Measurements from ENCODE around the gene ENPP6.
"Not testable (repeated sequence)": the region's sequence is repeated elsewhere in the genome, so short reads cannot be mapped to it uniquely, and the experiment has no call there.

ENPP6 gene

GRCh38 chr4:184142121-184143000 is 75.3 kb downstream of the ENPP6 start:
- Histone ChIP-seq H3K27ac (ENCODE audit: poor library complexity, severe bottlenecking) (no peak overlapping the region), H3K27me3 (ENCODE audit: insufficient read depth, poor library complexity, severe bottlenecking) (no peaks in the 10 kb centered on the region), H3K4me3 (ENCODE audit: severe bottlenecking) (no peak overlapping the region), H3K36me3 (ENCODE audit: low read depth) (no peaks in the 10 kb centered on the region), H3K4me1 (ENCODE audit: insufficient read depth, poor library complexity, severe bottlenecking) (no peaks in the 10 kb centered on the region), H3K9me3 (ENCODE audit: severe bottlenecking) (no peaks in the 10 kb centered on the region)
- TF ChIP-seq CTCF (IDR thresholded peaks at IDR 0.05; ENCODE audit: poor library complexity, severe bottlenecking), result no peak
- DNase-seq (ENCODE audit: low spot score), result no peak
- no peak for ATAC-seq (ENCODE audit: low read depth)

GRCh38 chr4:184140901-184141300 is 76.8 kb downstream of the ENPP6 start:
- not testable (repeated sequence) for H3K9me3 ChIP-seq (ENCODE audit: severe bottlenecking); ATAC-seq (ENCODE audit: low read depth); H3K4me1 ChIP-seq (ENCODE audit: insufficient read depth, poor library complexity, severe bottlenecking); DNase-seq (ENCODE audit: low spot score); H3K4me3 ChIP-seq (ENCODE audit: severe bottlenecking); H3K27me3 ChIP-seq (ENCODE audit: insufficient read depth, poor library complexity, severe bottlenecking); H3K27ac ChIP-seq (ENCODE audit: poor library complexity, severe bottlenecking); H3K36me3 ChIP-seq (ENCODE audit: low read depth)

GRCh38 chr4:184136525-184136924 is 81.1 kb downstream of the ENPP6 start:
- H3K4me1 ChIP-seq (ENCODE audit: insufficient read depth, poor library complexity, severe bottlenecking), result no peaks in the 10 kb centered on the region
- peaks cover 2% of the 10 kb centered on the region for H3K9me3 ChIP-seq (ENCODE audit: severe bottlenecking)
- H3K4me3 ChIP-seq (ENCODE audit: severe bottlenecking), result no peak overlapping the region
- no peaks in the 10 kb centered on the region for H3K27me3 ChIP-seq (ENCODE audit: insufficient read depth, poor library complexity, severe bottlenecking)
- H3K27ac ChIP-seq (ENCODE audit: poor library complexity, severe bottlenecking), result no peak overlapping the region
- H3K36me3 ChIP-seq (ENCODE audit: low read depth), result no peaks in the 10 kb centered on the region
- no peak for TF ChIP-seq CTCF (IDR thresholded peaks at IDR 0.05; ENCODE audit: poor library complexity, severe bottlenecking)
- ATAC-seq (ENCODE audit: low read depth), result no peak
- DNase-seq (ENCODE audit: low spot score), result no peak

- DNase-seq (ENCODE audit: low spot score) (no peak), ATAC-seq (ENCODE audit: low read depth) (no peak)
- H3K9me3 ChIP-seq (ENCODE audit: severe bottlenecking), result no peaks in the 10 kb centered on the region
- no peaks in the 10 kb centered on the region for H3K36me3 ChIP-seq (ENCODE audit: low read depth)
- no peak for TF ChIP-seq CTCF (IDR thresholded peaks at IDR 0.05; ENCODE audit: poor library complexity, severe bottlenecking)
- peaks cover 6% of the 10 kb centered on the region for H3K27me3 ChIP-seq (ENCODE audit: insufficient read depth, poor library complexity, severe bottlenecking)
- no peaks in the 10 kb centered on the region for H3K4me1 ChIP-seq (ENCODE audit: insufficient read depth, poor library complexity, severe bottlenecking)
- no peak overlapping the region for H3K4me3 ChIP-seq (ENCODE audit: severe bottlenecking)
- H3K27ac ChIP-seq (ENCODE audit: poor library complexity, severe bottlenecking), result no peak overlapping the region
Measured at GRCh38 chr4:184126800-184127199, 90.9 kb downstream of the ENPP6 start.

- no peak for TF ChIP-seq CTCF (IDR thresholded peaks at IDR 0.05; ENCODE audit: poor library complexity, severe bottlenecking)
- ATAC-seq (ENCODE audit: low read depth) (no peak), DNase-seq (ENCODE audit: low spot score) (no peak)
- no peaks in the 10 kb centered on the region for H3K36me3 ChIP-seq (ENCODE audit: low read depth)
- no peaks in the 10 kb centered on the region for H3K9me3 ChIP-seq (ENCODE audit: severe bottlenecking)
- no peak overlapping the region for H3K27ac ChIP-seq (ENCODE audit: poor library complexity, severe bottlenecking)
- peaks cover 6% of the 10 kb centered on the region for H3K27me3 ChIP-seq (ENCODE audit: insufficient read depth, poor library complexity, severe bottlenecking)
- H3K4me3 ChIP-seq (ENCODE audit: severe bottlenecking), result no peak overlapping the region
- no peaks in the 10 kb centered on the region for H3K4me1 ChIP-seq (ENCODE audit: insufficient read depth, poor library complexity, severe bottlenecking)
Measured at GRCh38 chr4:184122631-184123408, 94.9 kb downstream of the ENPP6 start.
